SK-N-SH (cell line): ENCODE measurements around the gene SPATA20. TPM values are rescaled to one million over a fixed set of nuclear protein-coding genes. Genes with fewer than 3 reads are reported as not detected.

Experiments used
- CTCF ChIA-PET: fragments of 300-600, 350-600 bp; formaldehyde crosslinking; extraction: SDS; loops from one replicate; lab custom pipeline; 2021; lab: Yijun Ruan, JAX
- POLR2A ChIA-PET: fragments of 350-600 bp; sonication (Branson Sonifier 250); formaldehyde crosslinking; extraction: SDS; loops from one replicate; lab custom pipeline; 2020; ENCODE audit warnings: antibody characterized with exemption, inconsistent platforms; lab: Yijun Ruan, JAX
- DNase-seq: peaks from one replicate; pipeline ENCODE4 v3.0.0; 2012
- H2AFZ ChIP-seq: fragments of 200-600 bp; sonication (generic); 2 replicates; pipeline ENCODE4 v1.8.1; 2016; ENCODE audit warnings: antibody characterized with exemption, mild to moderate bottlenecking, low read depth
- H3F3A ChIP-seq: fragments of 200-600 bp; sonication (generic); replicated peaks from 2 replicates; pipeline ENCODE3; 2016; ENCODE audit warnings: antibody characterized with exemption, mild to moderate bottlenecking; ENCODE audit not compliant: insufficient read depth
- H3K27ac ChIP-seq, 2 experiments: fragments of 200-500 bp in 1 of 2; fragments of 200-600 bp in 1 of 2; sonication (Bioruptor generic) in 1 of 2; sonication (generic), shearing (Covaris generic) in 1 of 2; 2 replicates each; pipeline versions ENCODE4 v1.5.1 to v1.6.1; 2014 to 2016; ENCODE audit warnings: low read depth in 2 of 2, inconsistent platforms in 1 of 2, low read length in 1 of 2, mild to moderate bottlenecking in 1 of 2, mixed read lengths in 1 of 2
- H3K27me3 ChIP-seq: fragments of 200-600 bp; sonication (generic), shearing (Covaris generic); 2 replicates; pipeline ENCODE4 v1.6.1; 2016; ENCODE audit warnings: mixed run types; ENCODE audit not compliant: insufficient read depth
- H3K36me3 ChIP-seq, 2 experiments: fragments of 200-500 bp in 1 of 2; fragments of 200-600 bp in 1 of 2; sonication (Bioruptor generic) in 1 of 2; sonication (generic) in 1 of 2; replicated peaks in 1 of 2; 2 replicates each; pipeline versions ENCODE3 to v1.5.1; 2014 to 2016; ENCODE audit warnings: low read length in 1 of 2, mild to moderate bottlenecking in 1 of 2; ENCODE audit not compliant: insufficient read depth in 2 of 2, control insufficient read depth in 1 of 2
- H3K4me1 ChIP-seq, 2 experiments: fragments of 200-500 bp in 1 of 2; fragments of 200-600 bp in 1 of 2; sonication (Bioruptor generic) in 1 of 2; sonication (generic), shearing (Covaris generic) in 1 of 2; 2 replicates each; pipeline versions ENCODE4 v1.5.1 to v1.6.1; 2014 to 2016; ENCODE audit warnings: low read depth in 1 of 2, low read length in 1 of 2, mixed run types in 1 of 2; ENCODE audit not compliant: insufficient read depth in 2 of 2, control insufficient read depth in 1 of 2
- H3K4me2 ChIP-seq: fragments of 200-600 bp; sonication (generic), shearing (Covaris generic); 2 replicates; pipeline ENCODE4 v1.6.1; 2017; ENCODE audit warnings: mixed run types
- H3K4me3 ChIP-seq, 2 experiments: fragments of 200-500 bp in 1 of 2; fragments of 200-600 bp in 1 of 2; sonication (Bioruptor generic) in 1 of 2; sonication (generic), shearing (Covaris generic) in 1 of 2; 2 replicates each; pipeline versions ENCODE4 v1.5.1 to v1.8.1; 2014 to 2016; ENCODE audit warnings: low read depth in 2 of 2, inconsistent platforms in 1 of 2, low read length in 1 of 2, mild to moderate bottlenecking in 1 of 2, mixed read lengths in 1 of 2, moderate library complexity in 1 of 2
- H3K79me2 ChIP-seq: fragments of 200-600 bp; sonication (generic); 2 replicates; pipeline ENCODE4 v1.8.1; 2017; ENCODE audit warnings: mild to moderate bottlenecking; ENCODE audit not compliant: insufficient read depth
- H3K9ac ChIP-seq: fragments of 200-600 bp; sonication (generic); 2 replicates; pipeline ENCODE4 v1.6.1; 2017; ENCODE audit warnings: mixed run types
- H3K9me2 ChIP-seq: fragments of 200-600 bp; sonication (generic); 2 replicates; pipeline ENCODE4 v1.6.1; 2017; ENCODE audit warnings: mixed run types
- H3K9me3 ChIP-seq: fragments of 200-600 bp; sonication (generic); 2 replicates; pipeline ENCODE4 v1.6.1; 2017; ENCODE audit warnings: mixed run types, mild to moderate bottlenecking, moderate library complexity
- H4K20me1 ChIP-seq: fragments of 200-600 bp; sonication (generic); 2 replicates; pipeline ENCODE4 v1.6.1; 2017; ENCODE audit warnings: mild to moderate bottlenecking, mixed run types; ENCODE audit not compliant: insufficient read depth
- CHD2 ChIP-seq: fragments of 150-350 bp; IDR thresholded peaks from 2 replicates; pipeline ENCODE4 v1.6.1; 2018; ENCODE audit warnings: low read length; ENCODE audit not compliant: partially characterized antibody
- EP300 ChIP-seq, 2 experiments: IDR thresholded peaks; 2 replicates each; pipeline versions ENCODE4 v1.4.0 to v1.6.1; 2012; ENCODE audit warnings: borderline replicate concordance in 1 of 2, low read depth in 1 of 2, low read length in 1 of 2
- FOSL2 ChIP-seq: IDR thresholded peaks from 2 replicates; pipeline ENCODE4 v1.4.0; 2012; ENCODE audit warnings: low read depth, mild to moderate bottlenecking, moderate library complexity, borderline replicate concordance
- FOXJ3 ChIP-seq: sonication (generic); formaldehyde crosslinking; IDR thresholded peaks from 2 replicates; pipeline ENCODE4 v1.5.1; 2020; ENCODE audit warnings: mild to moderate bottlenecking, missing genetic modification reagents
- GABPA ChIP-seq: IDR thresholded peaks from 2 replicates; pipeline ENCODE4 v1.4.0; 2012; ENCODE audit warnings: low read depth, mild to moderate bottlenecking
- GATA2 ChIP-seq: sonication (generic); formaldehyde crosslinking; IDR thresholded peaks from 2 replicates; pipeline ENCODE4 v1.5.0; 2020; ENCODE audit warnings: mild to moderate bottlenecking, missing genetic modification reagents
- MEF2A ChIP-seq: IDR thresholded peaks from 2 replicates; pipeline ENCODE4 v1.4.0; 2012; ENCODE audit warnings: low read depth, borderline replicate concordance
- MXI1 ChIP-seq: IDR thresholded peaks from 2 replicates; pipeline ENCODE4 v1.6.1; 2012; ENCODE audit warnings: mild to moderate bottlenecking, low read depth, low read length, improper control_type of control experiment
- POLR2AphosphoS5 ChIP-seq: IDR thresholded peaks from 2 replicates; pipeline ENCODE4 v1.6.1; 2012; ENCODE audit warnings: low read depth, low read length
- RAD21 ChIP-seq: IDR thresholded peaks from 2 replicates; pipeline ENCODE4 v1.6.1; 2012; ENCODE audit warnings: mild to moderate bottlenecking, low read length
- RCOR1 ChIP-seq: fragments of 150-350 bp; IDR thresholded peaks from 2 replicates; pipeline ENCODE4 v1.6.1; 2017; ENCODE audit warnings: antibody characterized with exemption, low read length
- SIN3A ChIP-seq: IDR thresholded peaks from 2 replicates; pipeline ENCODE4 v1.6.1; 2012; ENCODE audit warnings: low read depth, mild to moderate bottlenecking, low read length, moderate library complexity, borderline replicate concordance
- SMC3 ChIP-seq: IDR thresholded peaks from 2 replicates; pipeline ENCODE4 v1.6.1; 2012; ENCODE audit warnings: low read depth, low read length, improper control_type of control experiment
- TAF1 ChIP-seq: IDR thresholded peaks from 2 replicates; pipeline ENCODE4 v1.6.1; 2012; ENCODE audit warnings: low read depth, mild to moderate bottlenecking, low read length, moderate library complexity, borderline replicate concordance
- YY1 ChIP-seq: IDR thresholded peaks from 2 replicates; pipeline ENCODE4 v1.4.0; 2012; ENCODE audit warnings: low read depth, mild to moderate bottlenecking
- WGBS: methylation state at CpG from one replicate; pipeline ENCODE4 v1.1.6; 2017; ENCODE audit warnings: low lambda C conversion rate; 5-methylcytosine and 5-hydroxymethylcytosine counted together
- polyA plus RNA-seq, 3 experiments: library from polyadenylated mRNA; depleted of rRNA; stranded (reverse); fragments of >200 nt; gene quantifications; 2 replicates each; pipeline ENCODE4 v1.2.3, GENCODE V29; 2012
- TF ChIP-seq, protein P1 (sequence below): fragments of 200-600 bp; sonication (generic); IDR thresholded peaks from 2 replicates; pipeline ENCODE4 v1.6.1; 2017; ENCODE audit warnings: antibody characterized with exemption, mild to moderate bottlenecking, moderate library complexity
- TF ChIP-seq, protein P2 (sequence below): IDR thresholded peaks from 2 replicates; pipeline ENCODE4 v1.4.0; 2012; ENCODE audit warnings: low read depth
- TF ChIP-seq, protein P3 (sequence below): IDR thresholded peaks from 2 replicates; pipeline ENCODE4; 2012
- TF ChIP-seq, protein P4 (sequence below): IDR thresholded peaks from 2 replicates; pipeline ENCODE4 v1.6.1; 2012; ENCODE audit warnings: mild to moderate bottlenecking, low read depth, low read length, moderate library complexity

SPATA20 gene
- polyA plus RNA-seq (2012; rRNA removed), result 92.0 and 106 TPM in 2 replicates
- 28.3 and 39.9 TPM in 2 replicates for polyA plus RNA-seq (2012; cell fraction: cytosol; rRNA removed)
- 606 and 976 TPM in 2 replicates for polyA plus RNA-seq (2012; cell fraction: nucleus; rRNA removed)

DNA sequence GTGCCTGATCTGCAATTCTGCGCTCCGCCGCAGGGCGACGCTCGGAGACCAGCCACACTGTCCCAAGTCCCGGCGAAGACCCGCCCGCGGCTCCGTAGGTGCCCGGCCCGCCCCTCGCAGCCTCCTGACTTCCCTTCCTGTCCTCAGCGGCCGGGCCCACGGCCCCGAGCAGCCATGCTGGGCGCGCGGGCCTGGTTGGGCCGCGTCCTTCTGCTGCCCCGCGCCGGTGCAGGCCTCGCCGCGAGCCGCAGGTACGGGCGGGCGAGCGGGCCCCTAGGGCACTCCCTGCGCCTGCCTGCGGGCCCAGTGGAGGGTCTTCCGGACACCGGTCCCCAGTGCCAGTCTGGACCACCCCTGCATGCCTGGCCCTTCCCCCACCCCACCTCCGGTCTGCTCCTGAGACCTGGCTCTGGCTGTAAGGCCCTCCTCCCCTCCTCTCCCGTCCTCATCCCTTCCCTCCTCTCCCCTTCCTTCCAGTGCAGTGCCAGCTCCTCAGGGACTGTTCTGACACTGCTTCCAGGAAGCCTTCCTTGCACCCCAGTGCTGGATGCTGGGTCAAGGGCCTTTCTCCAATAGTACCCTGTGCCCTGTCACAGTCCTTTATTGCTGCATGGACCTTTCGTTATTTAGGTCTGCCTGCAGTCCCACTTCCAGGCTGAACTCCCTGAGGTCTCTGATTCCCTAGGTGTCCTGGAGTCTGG, at the start of gene SPATA20:
SPATA20 (plus strand) TSS at position 140 of the 701 bp plus-strand sequence; CDS start at position 175, 35 bp downstream.
- peaks cover 16 to 27% of the 10 kb centered on the region in 2 experiments for H3K36me3 ChIP-seq
- WGBS, result 4% methylated on average over 20 of the region's 42 CpGs
- H3K9ac ChIP-seq, result peak within 1 kb of the TSS; percentile 79
- no peaks in the 10 kb centered on the region for H4K20me1 ChIP-seq
- ChIA-PET CTCF (interaction anchor here (0.7 to 24.2 kb wide), 34 partner anchors 9 to 691 kb away, joined by 3 to 1212 read pairs (median 4); partner anchors contain the start of genes EPN3, RSAD1 and TMEM92), POLR2A (interaction anchor here (0.7 kb wide), 1 partner anchor 8 kb away, joined by 3 read pairs; no protein-coding TSS in a partner anchor)
- H3K4me1 ChIP-seq, result peaks cover 7 to 30% of the 10 kb centered on the region in 2 experiments; a peak in 3 of 4 replicates
- DNase-seq, result peak; percentile 99
- no peaks in the 10 kb centered on the region for H3K27me3 ChIP-seq
- H3K9me2 ChIP-seq, result no peaks in the 10 kb centered on the region
- no peak for TF ChIP-seq MEF2A
- TF ChIP-seq, protein P1, sequence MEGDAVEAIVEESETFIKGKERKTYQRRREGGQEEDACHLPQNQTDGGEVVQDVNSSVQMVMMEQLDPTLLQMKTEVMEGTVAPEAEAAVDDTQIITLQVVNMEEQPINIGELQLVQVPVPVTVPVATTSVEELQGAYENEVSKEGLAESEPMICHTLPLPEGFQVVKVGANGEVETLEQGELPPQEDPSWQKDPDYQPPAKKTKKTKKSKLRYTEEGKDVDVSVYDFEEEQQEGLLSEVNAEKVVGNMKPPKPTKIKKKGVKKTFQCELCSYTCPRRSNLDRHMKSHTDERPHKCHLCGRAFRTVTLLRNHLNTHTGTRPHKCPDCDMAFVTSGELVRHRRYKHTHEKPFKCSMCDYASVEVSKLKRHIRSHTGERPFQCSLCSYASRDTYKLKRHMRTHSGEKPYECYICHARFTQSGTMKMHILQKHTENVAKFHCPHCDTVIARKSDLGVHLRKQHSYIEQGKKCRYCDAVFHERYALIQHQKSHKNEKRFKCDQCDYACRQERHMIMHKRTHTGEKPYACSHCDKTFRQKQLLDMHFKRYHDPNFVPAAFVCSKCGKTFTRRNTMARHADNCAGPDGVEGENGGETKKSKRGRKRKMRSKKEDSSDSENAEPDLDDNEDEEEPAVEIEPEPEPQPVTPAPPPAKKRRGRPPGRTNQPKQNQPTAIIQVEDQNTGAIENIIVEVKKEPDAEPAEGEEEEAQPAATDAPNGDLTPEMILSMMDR, result peak; percentile 99
- TF ChIP-seq GABPA, result peak; percentile 48; the same call in 1 of the 2 replicates
- peak; percentile 59; the same call in 1 of the 2 replicates for TF ChIP-seq TAF1
- TF ChIP-seq FOSL2, result no peak
- TF ChIP-seq, protein P2, sequence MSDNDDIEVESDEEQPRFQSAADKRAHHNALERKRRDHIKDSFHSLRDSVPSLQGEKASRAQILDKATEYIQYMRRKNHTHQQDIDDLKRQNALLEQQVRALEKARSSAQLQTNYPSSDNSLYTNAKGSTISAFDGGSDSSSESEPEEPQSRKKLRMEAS, result peak; percentile 81; the same call in 1 of the 2 replicates
- TF ChIP-seq YY1, result peak; percentile 64; the same call in 1 of the 2 replicates
- TF ChIP-seq, protein P3, sequence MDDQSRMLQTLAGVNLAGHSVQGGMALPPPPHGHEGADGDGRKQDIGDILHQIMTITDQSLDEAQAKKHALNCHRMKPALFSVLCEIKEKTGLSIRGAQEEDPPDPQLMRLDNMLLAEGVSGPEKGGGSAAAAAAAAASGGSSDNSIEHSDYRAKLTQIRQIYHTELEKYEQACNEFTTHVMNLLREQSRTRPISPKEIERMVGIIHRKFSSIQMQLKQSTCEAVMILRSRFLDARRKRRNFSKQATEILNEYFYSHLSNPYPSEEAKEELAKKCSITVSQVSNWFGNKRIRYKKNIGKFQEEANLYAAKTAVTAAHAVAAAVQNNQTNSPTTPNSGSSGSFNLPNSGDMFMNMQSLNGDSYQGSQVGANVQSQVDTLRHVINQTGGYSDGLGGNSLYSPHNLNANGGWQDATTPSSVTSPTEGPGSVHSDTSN, result no peak
- peak; percentile 7 for TF ChIP-seq CHD2
- TF ChIP-seq EP300 (IDR thresholded peaks at IDR 0.05; ENCODE audit: borderline replicate concordance in 1 of 2, low read depth in 1 of 2, low read length in 1 of 2), result 0 out of 4 replicates have a peak, but pooled peaks of 1 of the 2 experiments have one; percentile 22
- peak; percentile 99 for TF ChIP-seq SMC3
- TF ChIP-seq FOXJ3, result no peak
- peak; percentile 6; the same call in 1 of the 2 replicates for TF ChIP-seq SIN3A
- TF ChIP-seq GATA2 (CRISPR knock-in tag), result no peak
- TF ChIP-seq, protein P4, sequence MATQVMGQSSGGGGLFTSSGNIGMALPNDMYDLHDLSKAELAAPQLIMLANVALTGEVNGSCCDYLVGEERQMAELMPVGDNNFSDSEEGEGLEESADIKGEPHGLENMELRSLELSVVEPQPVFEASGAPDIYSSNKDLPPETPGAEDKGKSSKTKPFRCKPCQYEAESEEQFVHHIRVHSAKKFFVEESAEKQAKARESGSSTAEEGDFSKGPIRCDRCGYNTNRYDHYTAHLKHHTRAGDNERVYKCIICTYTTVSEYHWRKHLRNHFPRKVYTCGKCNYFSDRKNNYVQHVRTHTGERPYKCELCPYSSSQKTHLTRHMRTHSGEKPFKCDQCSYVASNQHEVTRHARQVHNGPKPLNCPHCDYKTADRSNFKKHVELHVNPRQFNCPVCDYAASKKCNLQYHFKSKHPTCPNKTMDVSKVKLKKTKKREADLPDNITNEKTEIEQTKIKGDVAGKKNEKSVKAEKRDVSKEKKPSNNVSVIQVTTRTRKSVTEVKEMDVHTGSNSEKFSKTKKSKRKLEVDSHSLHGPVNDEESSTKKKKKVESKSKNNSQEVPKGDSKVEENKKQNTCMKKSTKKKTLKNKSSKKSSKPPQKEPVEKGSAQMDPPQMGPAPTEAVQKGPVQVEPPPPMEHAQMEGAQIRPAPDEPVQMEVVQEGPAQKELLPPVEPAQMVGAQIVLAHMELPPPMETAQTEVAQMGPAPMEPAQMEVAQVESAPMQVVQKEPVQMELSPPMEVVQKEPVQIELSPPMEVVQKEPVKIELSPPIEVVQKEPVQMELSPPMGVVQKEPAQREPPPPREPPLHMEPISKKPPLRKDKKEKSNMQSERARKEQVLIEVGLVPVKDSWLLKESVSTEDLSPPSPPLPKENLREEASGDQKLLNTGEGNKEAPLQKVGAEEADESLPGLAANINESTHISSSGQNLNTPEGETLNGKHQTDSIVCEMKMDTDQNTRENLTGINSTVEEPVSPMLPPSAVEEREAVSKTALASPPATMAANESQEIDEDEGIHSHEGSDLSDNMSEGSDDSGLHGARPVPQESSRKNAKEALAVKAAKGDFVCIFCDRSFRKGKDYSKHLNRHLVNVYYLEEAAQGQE, result 0 out of 2 replicates have a peak, but pooled peaks have one; percentile 67
- TF ChIP-seq RCOR1, result 0 out of 2 replicates have a peak, but pooled peaks have one; percentile 19
- TF ChIP-seq POLR2AphosphoS5, result peak; percentile 94
- peak; percentile 87 for TF ChIP-seq MXI1
- TF ChIP-seq RAD21, result peak; percentile 100
- peak within 1 kb of the TSS; percentile 70 to 76 for H3K4me3 ChIP-seq
- H3F3A ChIP-seq, result peaks cover 6% of the 10 kb centered on the region
- peak within 1 kb of the TSS; percentile 98 for H3K4me2 ChIP-seq
- H3K9me3 ChIP-seq, result no peaks in the 10 kb centered on the region
- peak within 1 kb of the TSS; percentile 59 for H2AFZ ChIP-seq
- H3K27ac ChIP-seq, result peak within 1 kb of the TSS in 1 of 2 experiments; percentile 78; a peak in 2 of 4 replicates
- H3K79me2 ChIP-seq, result peaks cover 16% of the 10 kb centered on the region
